A549 (cell line): ENCODE data around the gene FSCN2.

Experiments used
- CTCF ChIP-seq: fragments of >200 bp; sonication (Bioruptor Twin); formaldehyde crosslinking; IDR thresholded peaks from 3 replicates; pipeline ENCODE4 v1.5.1; 2016
- E2F6 ChIP-seq: IDR thresholded peaks from 2 replicates; pipeline ENCODE4 v1.6.1; 2012; ENCODE audit warnings: low read depth, borderline replicate concordance
- EP300 ChIP-seq, 2 experiments: fragments of >200 bp; sonication (Bioruptor Twin); formaldehyde crosslinking; IDR thresholded peaks; 2 replicates in 1 of 2; 3 replicates in 1 of 2; pipeline ENCODE4 v1.6.1; 2016 to 2017
- ESRRA ChIP-seq: fragments of 150-350 bp; IDR thresholded peaks from 2 replicates; pipeline ENCODE4 v1.6.1; 2014; ENCODE audit warnings: mild to moderate bottlenecking, low read length, borderline replicate concordance
- FOSL2 ChIP-seq, 2 experiments: fragments of 450-650 bp in 1 of 2; fragments of >200 bp in 1 of 2; sonication (Bioruptor Twin) in 1 of 2; formaldehyde crosslinking; IDR thresholded peaks; 2 replicates each; pipeline versions ENCODE4 v1.5.0 to v1.6.1; 2016 to 2020; ENCODE audit warnings: mild to moderate bottlenecking in 1 of 2, moderate library complexity in 1 of 2
- MYC ChIP-seq: IDR thresholded peaks from 2 replicates; pipeline ENCODE4 v1.6.1; 2012; ENCODE audit warnings: mild to moderate bottlenecking, inconsistent platforms, low read length, improper control_type of control experiment, borderline replicate concordance
- POLR2A ChIP-seq: IDR thresholded peaks from 2 replicates; pipeline ENCODE4 v1.6.1; 2012; ENCODE audit warnings: mild to moderate bottlenecking, low read length
- RAD21 ChIP-seq, 2 experiments: fragments of >200 bp in 1 of 2; sonication (Bioruptor Twin) in 1 of 2; formaldehyde crosslinking in 1 of 2; IDR thresholded peaks in 1 of 2; conservative IDR thresholded peaks in 1 of 2; 2 replicates in 1 of 2; 3 replicates in 1 of 2; pipeline ENCODE4 v1.6.1; 2012 to 2018; ENCODE audit warnings: inconsistent platforms in 1 of 2

DNA sequence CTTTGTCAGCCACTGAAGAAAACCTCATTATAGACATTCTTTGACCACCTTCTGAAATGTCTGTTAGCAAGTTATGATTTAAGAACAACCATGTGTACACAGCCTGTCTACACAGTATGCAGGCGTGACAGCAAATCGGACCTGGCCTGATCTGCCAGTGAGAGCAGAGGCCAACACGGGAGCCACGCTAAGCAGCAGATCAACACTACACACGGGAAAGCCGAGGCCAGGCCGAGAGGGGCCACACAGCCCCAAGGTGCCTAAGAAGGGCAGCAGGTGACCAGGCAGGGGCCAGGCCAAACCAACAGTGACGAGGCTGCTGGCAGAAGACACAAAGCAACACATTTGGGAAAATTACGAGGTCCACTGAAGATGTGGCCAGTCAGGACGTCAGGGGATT, 40.2 kb downstream of the FSCN2 start:
- no peak for TF ChIP-seq FOSL2 (IDR thresholded peaks at IDR 0.05)
- no peak for TF ChIP-seq FOSL2 (CRISPR knock-in tag; IDR thresholded peaks at IDR 0.05)
- TF ChIP-seq CTCF = no peak
- TF ChIP-seq MYC = no peak
- no peak for TF ChIP-seq POLR2A
- no peak for TF ChIP-seq EP300 (IDR thresholded peaks at IDR 0.05)
- no peak for TF ChIP-seq E2F6
- TF ChIP-seq ESRRA = no peak
- no peak for TF ChIP-seq RAD21 (conservative IDR thresholded peaks at IDR 0.05 in 1 of 2, IDR thresholded peaks at IDR 0.05 in 1 of 2)
